Endothelial cell of umbilical vein (primary cell): Measurements from ENCODE around the gene ATP9B.

Experiments
- EZH2 ChIP-seq: IDR thresholded peaks from 2 replicates; pipeline ENCODE4 v1.6.1; 2012; ENCODE audit warnings: borderline replicate concordance, low read depth, mild to moderate bottlenecking, moderate library complexity, low read length, inconsistent platforms; ENCODE audit not compliant: severe bottlenecking
- FOS ChIP-seq: IDR thresholded peaks from 2 replicates; pipeline ENCODE4 v1.6.1; 2011; ENCODE audit warnings: mild to moderate bottlenecking, low read length, moderate library complexity, borderline replicate concordance; ENCODE audit not compliant: insufficient read depth
- MYC ChIP-seq: IDR thresholded peaks from one replicate; pipeline ENCODE4 v1.6.1; 2011; ENCODE audit warnings: mild to moderate bottlenecking, low read depth, low read length
- POLR2A ChIP-seq: IDR thresholded peaks from 2 replicates; pipeline ENCODE4 v1.6.1; 2012; ENCODE audit warnings: low read depth, mild to moderate bottlenecking, control low read depth, low read length
- POLR2AphosphoS5 ChIP-seq: IDR thresholded peaks from 2 replicates; pipeline ENCODE4 v1.6.1; 2012; ENCODE audit warnings: low read depth, mild to moderate bottlenecking, control low read depth, low read length, moderate library complexity; ENCODE audit not compliant: insufficient read depth
- TF ChIP-seq, protein P1 (sequence below): IDR thresholded peaks from 2 replicates; pipeline ENCODE4 v1.6.1; 2011; ENCODE audit not compliant: insufficient read depth, insufficient read length
- TF ChIP-seq, protein P2 (sequence below), 2 donors: IDR thresholded peaks; 1 replicate in 1 of 2; 2 replicates in 1 of 2; pipeline ENCODE4 v1.5.1; 2011; ENCODE audit warnings: low read length in 2 of 2, mild to moderate bottlenecking in 2 of 2, moderate library complexity in 2 of 2, control low read depth in 1 of 2, inconsistent platforms in 1 of 2, low read depth in 1 of 2; ENCODE audit not compliant: insufficient read depth in 1 of 2; ENCODE audit errors: extremely low read depth in 1 of 2

DNA sequence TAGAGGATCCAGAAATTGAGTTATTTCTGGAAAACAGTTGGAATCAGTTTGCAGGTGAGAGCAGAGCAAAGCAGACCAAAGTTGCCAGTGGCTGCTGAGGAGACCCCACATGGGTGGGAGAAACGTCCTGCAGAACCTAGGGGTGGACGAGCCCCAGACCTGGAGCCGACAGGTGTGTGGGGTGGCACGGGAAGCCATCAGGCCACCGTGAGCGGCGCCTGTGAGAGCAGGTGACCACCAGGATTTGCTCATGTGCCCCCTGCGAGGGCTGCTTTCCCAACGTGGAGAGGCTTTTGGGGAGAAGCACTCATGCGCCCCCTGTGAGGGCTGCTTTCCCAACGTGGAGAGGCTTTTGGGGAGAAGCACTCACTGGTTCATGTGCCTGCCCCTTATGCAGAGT, 209.7 kb downstream of the ATP9B start:
- TF ChIP-seq MYC (no peak), POLR2A (no peak), EZH2 (no peak), POLR2AphosphoS5 (no peak), FOS (no peak)
- TF ChIP-seq, protein P1, sequence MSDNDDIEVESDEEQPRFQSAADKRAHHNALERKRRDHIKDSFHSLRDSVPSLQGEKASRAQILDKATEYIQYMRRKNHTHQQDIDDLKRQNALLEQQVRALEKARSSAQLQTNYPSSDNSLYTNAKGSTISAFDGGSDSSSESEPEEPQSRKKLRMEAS = no peak
- TF ChIP-seq, protein P2, sequence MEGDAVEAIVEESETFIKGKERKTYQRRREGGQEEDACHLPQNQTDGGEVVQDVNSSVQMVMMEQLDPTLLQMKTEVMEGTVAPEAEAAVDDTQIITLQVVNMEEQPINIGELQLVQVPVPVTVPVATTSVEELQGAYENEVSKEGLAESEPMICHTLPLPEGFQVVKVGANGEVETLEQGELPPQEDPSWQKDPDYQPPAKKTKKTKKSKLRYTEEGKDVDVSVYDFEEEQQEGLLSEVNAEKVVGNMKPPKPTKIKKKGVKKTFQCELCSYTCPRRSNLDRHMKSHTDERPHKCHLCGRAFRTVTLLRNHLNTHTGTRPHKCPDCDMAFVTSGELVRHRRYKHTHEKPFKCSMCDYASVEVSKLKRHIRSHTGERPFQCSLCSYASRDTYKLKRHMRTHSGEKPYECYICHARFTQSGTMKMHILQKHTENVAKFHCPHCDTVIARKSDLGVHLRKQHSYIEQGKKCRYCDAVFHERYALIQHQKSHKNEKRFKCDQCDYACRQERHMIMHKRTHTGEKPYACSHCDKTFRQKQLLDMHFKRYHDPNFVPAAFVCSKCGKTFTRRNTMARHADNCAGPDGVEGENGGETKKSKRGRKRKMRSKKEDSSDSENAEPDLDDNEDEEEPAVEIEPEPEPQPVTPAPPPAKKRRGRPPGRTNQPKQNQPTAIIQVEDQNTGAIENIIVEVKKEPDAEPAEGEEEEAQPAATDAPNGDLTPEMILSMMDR (IDR thresholded peaks at IDR 0.05; ENCODE audit: extremely low read depth in 1 of 2, insufficient read depth in 1 of 2, low read depth in 1 of 2, low read length in 2 of 2) = no peak
